ENCODE measurements around the gene OCIAD1. TPM values are rescaled to one million over a fixed set of nuclear protein-coding genes. Genes with fewer than 3 reads are reported as not detected.
"Not testable (repeated sequence)": the region's sequence is repeated elsewhere in the genome, so short reads cannot be mapped to it uniquely, and the experiment has no call there.

The OCIAD1 gene
- total RNA-seq, 2 donors from 2014 or later: 140 to 147 TPM

- no peaks in the 10 kb centered on the region for H3K9me3 Mint-ChIP-seq
- H3K27ac Mint-ChIP-seq: no peak overlapping the region
- H3K36me3 Mint-ChIP-seq (ENCODE audit: insufficient read depth in 2 of 2): peaks cover 10 to 26% of the 10 kb centered on the region in 2 donors
- H3K4me3 Mint-ChIP-seq: no peak overlapping the region
- ATAC-seq (replicated peaks in 1 of 2): no peak
- no peaks in the 10 kb centered on the region for H3K27me3 Mint-ChIP-seq (ENCODE audit: low read depth)
- H3K4me1 Mint-ChIP-seq (ENCODE audit: low read depth): peaks cover 45% of the 10 kb centered on the region
- DNase-seq: no peak
Measured at GRCh38 chr4:48836658-48837057, 5.8 kb downstream of the OCIAD1 start.

- H3K27me3 Mint-ChIP-seq (ENCODE audit: low read depth): no peaks in the 10 kb centered on the region
- ATAC-seq (replicated peaks in 1 of 2) (no peak), DNase-seq (no peak)
- H3K9me3 Mint-ChIP-seq: peaks cover 0 to 3% of the 10 kb centered on the region in 2 donors
- peaks cover 30% of the 10 kb centered on the region for H3K4me1 Mint-ChIP-seq (ENCODE audit: low read depth)
- H3K27ac Mint-ChIP-seq: no peak overlapping the region
- H3K36me3 Mint-ChIP-seq (ENCODE audit: insufficient read depth in 2 of 2): peaks cover 13 to 36% of the 10 kb centered on the region in 2 donors
- no peak overlapping the region for H3K4me3 Mint-ChIP-seq
Measured at GRCh38 chr4:48841045-48841827, 10.3 kb downstream of the OCIAD1 start.

DNA sequence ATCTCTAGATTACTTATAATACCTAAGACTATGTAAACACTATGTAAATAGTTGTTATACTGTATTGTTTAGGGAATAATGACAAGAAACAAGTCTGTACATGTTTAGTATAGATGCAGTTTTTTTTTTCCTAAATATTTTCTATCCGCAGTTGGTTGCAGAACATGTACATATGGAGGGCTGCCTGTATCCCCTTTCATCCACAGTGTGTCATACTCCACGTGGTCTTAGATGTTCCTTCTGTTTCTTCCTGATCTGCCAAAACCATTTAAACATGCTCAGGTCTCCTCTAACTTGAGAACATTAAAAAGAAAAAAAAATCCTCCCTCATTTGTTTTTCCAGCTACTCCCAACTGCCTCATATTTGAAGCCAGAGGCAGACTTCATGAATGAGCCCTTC, 14.0 kb downstream of the OCIAD1 start:
- ATAC-seq (replicated peaks in 1 of 2) (no peak), DNase-seq (no peak)
- H3K9me3 Mint-ChIP-seq: peaks cover 0 to 3% of the 10 kb centered on the region in 2 donors
- H3K27me3 Mint-ChIP-seq (ENCODE audit: low read depth): no peaks in the 10 kb centered on the region
- no peak overlapping the region for H3K27ac Mint-ChIP-seq
- peaks cover 13 to 37% of the 10 kb centered on the region in 2 donors for H3K36me3 Mint-ChIP-seq (ENCODE audit: insufficient read depth in 2 of 2)
- H3K4me1 Mint-ChIP-seq (ENCODE audit: low read depth): peaks cover 11% of the 10 kb centered on the region
- H3K4me3 Mint-ChIP-seq: no peak overlapping the region

- H3K9me3 Mint-ChIP-seq; ATAC-seq (replicated peaks in 1 of 2); H3K4me3 Mint-ChIP-seq; H3K27ac Mint-ChIP-seq; H3K27me3 Mint-ChIP-seq (ENCODE audit: low read depth); DNase-seq: not testable (repeated sequence)
- Mint-ChIP-seq H3K36me3 (ENCODE audit: insufficient read depth in 2 of 2) (peaks cover 14 to 34% of the 10 kb centered on the region in 2 donors), H3K4me1 (ENCODE audit: low read depth) (peaks cover 22% of the 10 kb centered on the region)
Measured at GRCh38 chr4:48848799-48849198, 17.9 kb downstream of the OCIAD1 start.

DNA sequence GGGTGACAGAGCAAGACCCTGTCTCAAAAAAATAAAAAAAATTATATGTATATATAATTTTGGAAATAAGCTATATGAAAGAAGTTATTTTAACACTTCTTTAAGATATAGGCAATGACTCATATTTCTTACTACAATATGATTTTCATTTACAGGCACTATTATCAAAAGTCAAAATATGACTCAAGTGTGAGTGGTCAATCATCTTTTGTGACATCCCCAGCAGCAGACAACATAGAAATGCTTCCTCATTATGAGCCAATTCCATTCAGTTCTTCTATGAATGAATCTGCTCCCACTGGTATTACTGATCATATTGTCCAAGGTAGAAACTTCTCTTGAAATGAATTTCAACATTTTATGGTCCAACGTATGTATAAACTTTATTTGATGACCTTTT, 20.8 kb downstream of the OCIAD1 start:
- Mint-ChIP-seq H3K4me1 (ENCODE audit: low read depth) (peaks cover 17% of the 10 kb centered on the region), H3K4me3 (no peak overlapping the region), H3K36me3 (ENCODE audit: insufficient read depth in 2 of 2) (peaks cover 9 to 18% of the 10 kb centered on the region in 2 donors), H3K9me3 (no peaks in the 10 kb centered on the region), H3K27ac (peak overlapping the region; percentile 67), H3K27me3 (ENCODE audit: low read depth) (no peaks in the 10 kb centered on the region)
- DNase-seq: no peak
- peak; percentile 43 to 65 for ATAC-seq (replicated peaks in 1 of 2)

DNA sequence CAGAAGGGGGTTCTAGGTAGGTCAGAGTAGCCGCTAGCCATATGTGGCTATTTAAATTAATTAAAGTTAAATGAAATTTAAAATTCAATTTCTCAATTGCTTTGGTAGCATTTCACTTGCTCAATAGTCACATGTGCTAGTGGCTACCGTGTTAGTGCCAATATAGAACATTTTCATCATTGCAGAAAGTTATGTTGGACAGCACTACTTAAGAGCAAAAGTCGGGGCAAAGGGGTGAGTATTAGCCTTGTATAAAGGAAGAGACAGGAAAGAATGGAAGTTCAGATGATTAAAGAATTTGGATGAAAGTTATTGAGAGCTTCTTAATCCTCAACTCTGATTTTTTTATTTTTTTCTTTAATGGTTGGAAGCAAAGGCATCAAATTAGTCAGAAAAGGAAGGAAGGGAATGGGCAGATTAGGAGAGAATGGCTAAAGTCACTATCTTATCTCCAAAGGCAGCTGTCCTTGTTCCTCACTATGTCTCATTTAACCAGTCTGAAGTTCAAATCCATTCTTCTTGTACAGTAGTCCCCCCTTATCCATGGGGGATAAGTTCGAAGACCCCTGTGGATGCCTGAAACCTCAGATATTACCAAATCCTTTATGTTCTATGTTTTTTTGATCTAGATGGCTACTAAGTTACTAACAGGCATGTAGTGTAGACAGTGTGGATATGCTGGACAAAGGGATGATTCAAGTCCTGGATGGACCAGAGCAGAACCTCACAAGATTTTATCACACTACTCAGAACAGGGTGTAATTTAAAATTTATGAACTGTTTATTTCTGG, 22.9 kb downstream of the OCIAD1 start:
- H3K27me3 Mint-ChIP-seq (ENCODE audit: low read depth): no peaks in the 10 kb centered on the region
- no peaks in the 10 kb centered on the region for H3K9me3 Mint-ChIP-seq
- ATAC-seq (replicated peaks in 1 of 2) (no peak), DNase-seq (no peak)
- no peak overlapping the region for H3K27ac Mint-ChIP-seq
- H3K4me1 Mint-ChIP-seq (ENCODE audit: low read depth): peaks cover 26% of the 10 kb centered on the region
- no peak overlapping the region for H3K4me3 Mint-ChIP-seq
- peaks cover 3 to 13% of the 10 kb centered on the region in 2 donors for H3K36me3 Mint-ChIP-seq (ENCODE audit: insufficient read depth in 2 of 2)

GRCh38 chr4:48854395-48854683, 23.5 kb downstream of the OCIAD1 start:
- Mint-ChIP-seq H3K27me3 (ENCODE audit: low read depth) (no peaks in the 10 kb centered on the region), H3K9me3 (no peaks in the 10 kb centered on the region), H3K36me3 (ENCODE audit: insufficient read depth in 2 of 2) (peaks cover 3 to 13% of the 10 kb centered on the region in 2 donors), H3K4me3 (no peak overlapping the region), H3K27ac (no peak overlapping the region), H3K4me1 (ENCODE audit: low read depth) (peaks cover 26% of the 10 kb centered on the region)
- DNase-seq (no peak), ATAC-seq (replicated peaks in 1 of 2) (no peak)

DNA sequence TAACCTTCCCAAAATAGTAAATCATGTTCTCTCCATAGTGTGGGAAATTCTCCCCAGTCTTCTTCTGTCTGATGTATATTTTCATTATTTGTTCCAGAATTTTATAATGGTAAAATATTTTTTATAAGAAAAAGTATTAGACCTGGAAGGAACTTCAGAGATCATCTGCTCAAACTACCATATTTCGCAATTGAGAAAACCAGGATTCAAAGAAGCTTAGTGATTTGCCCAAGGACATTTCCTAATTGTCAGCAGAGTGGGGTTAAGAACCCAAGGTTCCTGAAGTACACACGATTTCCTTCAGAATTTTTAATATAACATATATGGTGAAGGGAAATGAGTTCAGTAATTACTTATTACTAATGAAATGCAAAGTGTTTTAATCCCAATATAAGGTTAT, 24.1 kb downstream of the OCIAD1 start:
- no peaks in the 10 kb centered on the region for H3K9me3 Mint-ChIP-seq
- no peak overlapping the region for H3K4me3 Mint-ChIP-seq
- peaks cover 23% of the 10 kb centered on the region for H3K4me1 Mint-ChIP-seq (ENCODE audit: low read depth)
- peaks cover 3 to 13% of the 10 kb centered on the region in 2 donors for H3K36me3 Mint-ChIP-seq (ENCODE audit: insufficient read depth in 2 of 2)
- ATAC-seq (replicated peaks in 1 of 2) (no peak), DNase-seq (no peak)
- peak overlapping the region; percentile 85 for H3K27ac Mint-ChIP-seq
- no peaks in the 10 kb centered on the region for H3K27me3 Mint-ChIP-seq (ENCODE audit: low read depth)

- ATAC-seq (replicated peaks in 1 of 2) (peak; percentile 15 to 25), DNase-seq (no peak)
- H3K9me3 Mint-ChIP-seq: no peaks in the 10 kb centered on the region
- H3K4me3 Mint-ChIP-seq: no peak overlapping the region
- no peak overlapping the region for H3K27ac Mint-ChIP-seq
- peaks cover 0 to 10% of the 10 kb centered on the region in 2 donors for H3K36me3 Mint-ChIP-seq (ENCODE audit: insufficient read depth in 2 of 2)
- H3K4me1 Mint-ChIP-seq (ENCODE audit: low read depth): peaks cover 9% of the 10 kb centered on the region
- H3K27me3 Mint-ChIP-seq (ENCODE audit: low read depth): no peaks in the 10 kb centered on the region
Measured at GRCh38 chr4:48858130-48858529, 27.2 kb downstream of the OCIAD1 start.

DNA sequence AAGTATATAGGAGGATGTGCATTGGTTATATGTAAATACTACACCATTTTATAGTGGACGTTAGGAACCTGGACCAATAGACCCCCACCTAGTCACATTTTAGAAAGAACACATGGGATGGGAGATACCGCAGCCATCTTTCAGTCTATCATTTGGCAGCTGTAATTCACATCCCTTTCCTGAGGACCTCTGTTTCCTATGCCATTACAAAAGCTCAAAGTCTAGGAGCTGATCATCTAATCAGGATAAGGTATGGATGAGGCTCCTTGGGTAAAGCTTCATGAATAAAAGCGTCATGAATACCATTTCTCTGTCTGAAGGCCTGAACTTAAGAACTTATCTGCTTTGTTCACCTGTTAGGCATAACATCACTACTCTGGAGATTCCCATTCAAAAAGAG, 31.1 kb downstream of the OCIAD1 start:
- Mint-ChIP-seq H3K4me3 (no peak overlapping the region), H3K4me1 (ENCODE audit: low read depth) (peaks cover 9% of the 10 kb centered on the region), H3K27me3 (ENCODE audit: low read depth) (no peaks in the 10 kb centered on the region), H3K36me3 (ENCODE audit: insufficient read depth in 2 of 2) (peaks cover 1 to 8% of the 10 kb centered on the region in 2 donors), H3K9me3 (peaks cover 2 to 5% of the 10 kb centered on the region in 2 donors), H3K27ac (no peak overlapping the region)
- DNase-seq (no peak), ATAC-seq (replicated peaks in 1 of 2) (no peak)

GRCh38 chr4:48862661-48863060, 31.8 kb downstream of the OCIAD1 start:
- Mint-ChIP-seq H3K27me3 (ENCODE audit: low read depth) (no peaks in the 10 kb centered on the region), H3K4me3 (no peak overlapping the region), H3K4me1 (ENCODE audit: low read depth) (peaks cover 9% of the 10 kb centered on the region), H3K36me3 (ENCODE audit: insufficient read depth in 2 of 2) (peaks cover 3 to 6% of the 10 kb centered on the region in 2 donors), H3K27ac (no peak overlapping the region), H3K9me3 (peaks cover 2 to 5% of the 10 kb centered on the region in 2 donors)
- ATAC-seq (replicated peaks in 1 of 2) (no peak), DNase-seq (no peak)

- Mint-ChIP-seq H3K36me3 (ENCODE audit: insufficient read depth in 2 of 2) (peaks cover 4 to 6% of the 10 kb centered on the region in 2 donors), H3K27me3 (ENCODE audit: low read depth) (no peaks in the 10 kb centered on the region), H3K27ac (no peak overlapping the region), H3K4me3 (no peak overlapping the region), H3K9me3 (peaks cover 2 to 5% of the 10 kb centered on the region in 2 donors), H3K4me1 (ENCODE audit: low read depth) (no peaks in the 10 kb centered on the region)
- DNase-seq: no peak
- no peak for ATAC-seq (replicated peaks in 1 of 2)
Measured at GRCh38 chr4:48863728-48864127, 32.8 kb downstream of the OCIAD1 start.

- not testable (repeated sequence) for H3K36me3 Mint-ChIP-seq (ENCODE audit: insufficient read depth in 2 of 2); H3K9me3 Mint-ChIP-seq; H3K4me3 Mint-ChIP-seq; ATAC-seq (replicated peaks in 1 of 2); H3K27ac Mint-ChIP-seq; DNase-seq; H3K27me3 Mint-ChIP-seq (ENCODE audit: low read depth); H3K4me1 Mint-ChIP-seq (ENCODE audit: low read depth)
Measured at GRCh38 chr4:48864696-48865095, 33.8 kb downstream of the OCIAD1 start.
